HepG2 (cell line): Measurements from ENCODE around the gene IBA57. TPM values are rescaled to one million over a fixed set of nuclear protein-coding genes. Genes with fewer than 3 reads are reported as not detected.
A peak's percentile ranks its signal among the peaks of the same experiment; 100 is the strongest.

Experiments
- ATAC-seq: fragments of 200-7000 bp; cut with Tn5 transposase; 3 replicates; pipeline ENCODE4 v1.9.1; 2020; ENCODE audit warnings: mild to moderate bottlenecking, moderate library complexity
- BruUV-seq: library from RNA; stranded (reverse); fragments of 400-500 nt; replicated peaks from 2 replicates; lab custom pipeline; 2021; lab: Mats Ljungman, UMichigan
- CTCF ChIA-PET: fragments of 300-600 bp; formaldehyde crosslinking; extraction: SDS; loops from one replicate; lab custom pipeline; 2021; ENCODE audit warnings: low total read pairs, inconsistent platforms, low intra/inter-chr PET ratio; lab: Yijun Ruan, JAX
- POLR2A ChIA-PET: fragments of 350-600 bp; sonication (Branson Sonifier 250); formaldehyde crosslinking; loops from one replicate; lab custom pipeline; 2020; ENCODE audit warnings: antibody characterized with exemption, inconsistent platforms; lab: Yijun Ruan, JAX
- DNase-seq: peaks from one replicate; pipeline ENCODE4 v3.0.0-alpha.2; 2015; ENCODE audit warnings: low spot score
- FAIRE-seq: peaks from 3 replicates; lab custom pipeline; 2011; peaks lifted over from hg19 to GRCh38; lab: Jason Lieb, UNC
- H2AFZ ChIP-seq: one replicate; pipeline ENCODE4 v1.6.1; 2011; ENCODE audit warnings: low read length, inconsistent platforms
- H3K27ac ChIP-seq: fragments of 300-600 bp; 3 replicates; pipeline ENCODE4 v1.8.0; 2011; ENCODE audit warnings: mixed run types, mild to moderate bottlenecking, mixed read lengths, low read length, inconsistent platforms; ENCODE audit not compliant: insufficient read depth; ENCODE audit errors: extremely low read length
- H3K27me3 ChIP-seq, 2 experiments: fragments of 200-600 bp in 1 of 2; 2 replicates in 1 of 2; 3 replicates in 1 of 2; pipeline versions ENCODE4 v1.6.0 to v1.8.0; 2011; ENCODE audit warnings: low read length in 2 of 2, mild to moderate bottlenecking in 2 of 2, moderate library complexity in 2 of 2, inconsistent platforms in 1 of 2; ENCODE audit not compliant: insufficient read depth in 2 of 2, control insufficient read depth in 1 of 2
- H3K36me3 ChIP-seq, 2 experiments: fragments of 200-600 bp in 1 of 2; replicated peaks in 1 of 2; 2 replicates in 1 of 2; 3 replicates in 1 of 2; pipeline versions ENCODE4 v1.5.1 to v1.8.0; 2011; ENCODE audit warnings: low read length in 2 of 2, inconsistent platforms in 1 of 2; ENCODE audit not compliant: insufficient read depth in 2 of 2, control insufficient read depth in 1 of 2
- H3K4me1 ChIP-seq: 2 replicates; pipeline ENCODE4 v1.5.1; 2012; ENCODE audit warnings: low read length, inconsistent platforms; ENCODE audit not compliant: insufficient read depth
- H3K4me2 ChIP-seq: 2 replicates; pipeline ENCODE4 v1.6.0; 2011; ENCODE audit warnings: low read depth, low read length, inconsistent platforms
- H3K4me3 ChIP-seq, 3 experiments: fragments of 200-600 bp in 1 of 3; sonication (generic), shearing (Covaris generic) in 1 of 3; replicated peaks in 1 of 3; 2 replicates each; pipeline ENCODE4 v1.5.1; 2011 to 2016; ENCODE audit warnings: low read length in 3 of 3, inconsistent platforms in 2 of 3, low read depth in 2 of 3, mild to moderate bottlenecking in 2 of 3, control low read depth in 1 of 3, mixed read lengths in 1 of 3; ENCODE audit not compliant: insufficient read depth in 1 of 3
- H3K79me2 ChIP-seq: one replicate; pipeline ENCODE4 v1.6.1; 2011; ENCODE audit warnings: low read length, inconsistent platforms; ENCODE audit not compliant: insufficient read depth
- H3K9ac ChIP-seq: 2 replicates; pipeline ENCODE4 v1.6.0; 2011; ENCODE audit warnings: mild to moderate bottlenecking, low read depth, low read length, inconsistent platforms; ENCODE audit not compliant: insufficient read depth
- H3K9me3 ChIP-seq: 2 replicates; pipeline ENCODE4 v1.5.1; 2012; ENCODE audit warnings: mild to moderate bottlenecking, low read length
- H4K20me1 ChIP-seq: 2 replicates; pipeline ENCODE4 v1.6.0; 2011; ENCODE audit warnings: inconsistent platforms, mild to moderate bottlenecking, low read length, moderate library complexity; ENCODE audit not compliant: insufficient read depth
- ARNT ChIP-seq: fragments of 450-650 bp; IDR thresholded peaks from 2 replicates; pipeline ENCODE4 v1.6.1; 2017
- FOXK2 ChIP-seq: fragments of 450-650 bp; IDR thresholded peaks from 2 replicates; pipeline ENCODE4 v1.6.1; 2016
- FOXM1 ChIP-seq: sonication (generic); formaldehyde crosslinking; IDR thresholded peaks from 2 replicates; pipeline ENCODE4 v1.5.0; 2020; ENCODE audit warnings: missing genetic modification reagents
- HNF4A ChIP-seq: sonication (generic); formaldehyde crosslinking; IDR thresholded peaks from 2 replicates; pipeline ENCODE4 v1.4.0; 2020; ENCODE audit warnings: missing genetic modification reagents
- HOXA5 ChIP-seq: sonication (generic); formaldehyde crosslinking; IDR thresholded peaks from 2 replicates; pipeline ENCODE4 v1.4.0; 2020; ENCODE audit warnings: missing genetic modification reagents
- JUND ChIP-seq: sonication (generic); formaldehyde crosslinking; IDR thresholded peaks from 2 replicates; pipeline ENCODE4 v1.8.0; 2022; ENCODE audit warnings: mild to moderate bottlenecking, missing genetic modification reagents
- KDM2A ChIP-seq: sonication (generic); formaldehyde crosslinking; IDR thresholded peaks from 2 replicates; pipeline ENCODE4 v1.4.0; 2020; ENCODE audit warnings: low read depth, missing genetic modification reagents, borderline replicate concordance
- MIER2 ChIP-seq: IDR thresholded peaks from 2 replicates; pipeline ENCODE4 v1.6.1; 2016; ENCODE audit warnings: missing biosample characterization, missing genetic modification reagents
- MNT ChIP-seq: fragments of 450-650 bp; IDR thresholded peaks from 2 replicates; pipeline ENCODE4 v1.6.1; 2016
- MTF1 ChIP-seq: sonication (generic); formaldehyde crosslinking; IDR thresholded peaks from 2 replicates; pipeline ENCODE4 v1.5.0; 2020; ENCODE audit warnings: missing genetic modification reagents
- RBM39 ChIP-seq: fragments of 200-400 bp; formaldehyde crosslinking; IDR thresholded peaks from one replicate; pipeline ENCODE4 v1.6.1; 2018; ENCODE audit warnings: antibody characterized with exemption, mild to moderate bottlenecking, low read depth, low read length; ENCODE audit not compliant: poor library complexity, severe bottlenecking
- SAP130 ChIP-seq: IDR thresholded peaks from 2 replicates; pipeline ENCODE4 v1.6.1; 2016; ENCODE audit warnings: low read depth
- SRSF4 ChIP-seq: fragments of 200-400 bp; formaldehyde crosslinking; IDR thresholded peaks from one replicate; pipeline ENCODE4 v1.6.1; 2018; ENCODE audit warnings: mild to moderate bottlenecking, low read depth, low read length, moderate library complexity; ENCODE audit not compliant: poor library complexity, severe bottlenecking
- TBP ChIP-seq: sonication (generic); formaldehyde crosslinking; IDR thresholded peaks from 2 replicates; pipeline ENCODE4 v1.5.0; 2020; ENCODE audit warnings: missing genetic modification reagents
- ZEB1 ChIP-seq: IDR thresholded peaks from 2 replicates; pipeline ENCODE4 v1.6.1; 2012; ENCODE audit warnings: mild to moderate bottlenecking, low read depth, inconsistent platforms; ENCODE audit not compliant: insufficient replicate concordance
- ZIK1 ChIP-seq: sonication (generic); formaldehyde crosslinking; IDR thresholded peaks from 2 replicates; pipeline ENCODE4 v1.5.0; 2020; ENCODE audit warnings: mild to moderate bottlenecking, low read depth, missing genetic modification reagents, borderline replicate concordance
- ZNF547 ChIP-seq: sonication (generic); formaldehyde crosslinking; IDR thresholded peaks from 2 replicates; pipeline ENCODE4 v1.5.1; 2020; ENCODE audit warnings: mild to moderate bottlenecking, missing genetic modification reagents
- ZNF75D ChIP-seq: sonication (generic); formaldehyde crosslinking; IDR thresholded peaks from 2 replicates; pipeline ENCODE4 v1.8.1; 2023; ENCODE audit warnings: missing genetic modification reagents, mild to moderate bottlenecking, borderline replicate concordance
- ZNF782 ChIP-seq: sonication (generic); formaldehyde crosslinking; IDR thresholded peaks from 2 replicates; pipeline ENCODE4 v1.4.0; 2020; ENCODE audit warnings: missing genetic modification reagents, mild to moderate bottlenecking, borderline replicate concordance
- WGBS: methylation state at CpG from one replicate; pipeline ENCODE4 v1.1.6; 2017; ENCODE audit warnings: low lambda C conversion rate; 5-methylcytosine and 5-hydroxymethylcytosine counted together
- in situ Hi-C: cut with HindIII; loops from 2 replicates; pipeline ENCODE4 v1.10.0; 2017; ENCODE audit warnings: low pct_unique_long_range_greater_than_20kb; ENCODE audit not compliant: extremely low pct_ligation_motif_present
- intact Hi-C: fragments of 100-400 bp; cut with micrococcal nuclease; formaldehyde crosslinking; loops from one replicate; pipeline ENCODE4 v1.10.0; 2022; ENCODE audit not compliant: unreplicated experiment
- polyA plus RNA-seq, 8 experiments: library from polyadenylated mRNA; depleted of rRNA in 3 of 8; stranded (reverse) in 7 of 8; unstranded in 1 of 8; fragments of >200 nt; fragmentation: Illumina TruSeq in 4 of 8; extraction: Trizol in 4 of 8; gene quantifications; 2 replicates each; pipeline versions ENCODE4 v1.2.1 to v1.2.3, GENCODE V29; 2011 to 2016; ENCODE audit warnings: low read depth in 4 of 8, missing spikeins in 1 of 8, mixed read lengths in 1 of 8; ENCODE audit not compliant: insufficient read depth in 1 of 8
- total RNA-seq, 5 experiments: library from RNA; depleted of rRNA; stranded (reverse); fragments of >200 nt; fragmentation: Illumina TruSeq; extraction: Trizol; gene quantifications; 2 replicates each; pipeline ENCODE4 v1.2.3, GENCODE V29; 2016; ENCODE audit warnings: low read depth in 1 of 5

IBA57 gene
- total and polyA plus RNA-seq, 2 of the 13 experiments (the other 11 are each of a cell fraction or from before 2014, with no cell fraction given): 2.3 to 10.2 TPM

GRCh38 chr1:228155596-228156514, 9.7 kb upstream of the IBA57 start:
- in situ Hi-C loops (no loop called here), intact Hi-C loops (no loop called here)
- Histone ChIP-seq H3K4me1 (peaks cover 28% of the 10 kb centered on the region), H3K27me3 (no peaks in the 10 kb centered on the region), H3K9me3 (no peaks in the 10 kb centered on the region), H2AFZ (no peak overlapping the region), H3K4me2 (no peak overlapping the region), H3K9ac (no peak overlapping the region), H3K4me3 (no peak overlapping the region), H3K36me3 (no peaks in the 10 kb centered on the region), H3K79me2 (peaks cover 3% of the 10 kb centered on the region), H4K20me1 (peaks cover 3% of the 10 kb centered on the region; the same call in 1 of the 2 replicates), H3K27ac (no peak overlapping the region)
- ChIA-PET POLR2A (interaction anchor here (1.4 to 7.9 kb wide), 2 partner anchors 10 kb away, joined by 8 to 72 read pairs; partner anchors contain the start of gene IBA57), CTCF (no interaction called here)
- DNase-seq: no peak
- no TSS peak for BruUV-seq
- ATAC-seq: no peak
- 64% methylated on average over 6 of the region's 16 CpGs for WGBS
- FAIRE-seq: no peak
- peak; percentile 91 for TF ChIP-seq MNT
- no peak for TF ChIP-seq TBP

- FAIRE-seq (no peak), DNase-seq (no peak), ATAC-seq (no peak)
- H3K4me3 ChIP-seq: no peak overlapping the region
- intact Hi-C loops (no loop called here), in situ Hi-C loops (no loop called here)
- no peaks in the 10 kb centered on the region for H3K9me3 ChIP-seq
- BruUV-seq: no TSS peak
- no peaks in the 10 kb centered on the region for H3K27me3 ChIP-seq
- no peaks in the 10 kb centered on the region for H3K36me3 ChIP-seq
- no peak overlapping the region for H3K9ac ChIP-seq
- TF ChIP-seq FOXM1 (no peak), HNF4A (CRISPR knock-in tag) (no peak), ARNT (no peak), ZIK1 (CRISPR knock-in tag) (no peak), KDM2A (CRISPR knock-in tag) (no peak), ZNF75D (CRISPR knock-in tag) (no peak), ZNF547 (no peak), JUND (CRISPR knock-in tag) (no peak), HOXA5 (CRISPR knock-in tag) (no peak), RBM39 (no peak), FOXK2 (no peak), SAP130 (CRISPR knock-in tag) (no peak), MTF1 (CRISPR knock-in tag) (no peak), MIER2 (CRISPR knock-in tag) (no peak), SRSF4 (no peak), ZNF782 (CRISPR knock-in tag) (no peak), ZEB1 (no peak)
- no peak overlapping the region for H3K27ac ChIP-seq
- no peaks in the 10 kb centered on the region for H3K79me2 ChIP-seq
- ChIA-PET POLR2A (interaction anchor here (1.4 kb wide), 1 partner anchor 9 kb away, joined by 8 read pairs; the partner anchor contains the start of gene IBA57), CTCF (no interaction called here)
- peaks cover 3% of the 10 kb centered on the region; the same call in 1 of the 2 replicates for H4K20me1 ChIP-seq
- WGBS: no CpG with 5 or more reads among the region's 9 CpGs
- no peak overlapping the region for H3K4me2 ChIP-seq
- H3K4me1 ChIP-seq: peaks cover 28% of the 10 kb centered on the region
- H2AFZ ChIP-seq: no peak overlapping the region
These were observed 9.1 kb upstream of the IBA57 start for GRCh38 chr1:228156515-228156881.
